DMS153 treated with DMSO at 0.1 percent for 48 hours (cell line): Measurements from ENCODE around the gene CACNA1G.

ENCODE experiments used
- DNase-seq: peaks from one replicate; lab custom pipeline; 2025; ENCODE audit not compliant: unreplicated experiment; lab: John Stamatoyannopoulos, UW

The CACNA1G gene

GRCh38 chr17:50533185-50533584, 27.3 kb upstream of the CACNA1G start:
- DNase-seq = no peak

- peak; percentile 28 for DNase-seq
Observed at GRCh38 chr17:50533720-50534148, 26.8 kb upstream of the CACNA1G start.

GRCh38 chr17:50534222-50534978, 26.1 kb upstream of the CACNA1G start:
- DNase-seq = peak; percentile 2

GRCh38 chr17:50534979-50535326, 25.6 kb upstream of the CACNA1G start:
- DNase-seq = no peak

GRCh38 chr17:50535407-50535806, 25.1 kb upstream of the CACNA1G start:
- DNase-seq = no peak

- DNase-seq = no peak
Observed at GRCh38 chr17:50536683-50537646, 23.6 kb upstream of the CACNA1G start.

GRCh38 chr17:50537721-50538548, 22.6 kb upstream of the CACNA1G start:
- no peak for DNase-seq

- DNase-seq = no peak
Observed at GRCh38 chr17:50538549-50539410, 21.7 kb upstream of the CACNA1G start.

GRCh38 chr17:50539762-50540559, 20.6 kb upstream of the CACNA1G start:
- peak; percentile 26 for DNase-seq

- DNase-seq = no peak
Observed at GRCh38 chr17:50540560-50541401, 19.7 kb upstream of the CACNA1G start.

GRCh38 chr17:50541402-50541715, 19.2 kb upstream of the CACNA1G start:
- no peak for DNase-seq

GRCh38 chr17:50541716-50542688, 18.5 kb upstream of the CACNA1G start:
- DNase-seq = peak; percentile 71

GRCh38 chr17:50542795-50543774, 17.4 kb upstream of the CACNA1G start:
- peak; percentile 64 for DNase-seq

GRCh38 chr17:50544516-50544915, 16.0 kb upstream of the CACNA1G start:
- no peak for DNase-seq

- DNase-seq = no peak
Observed at GRCh38 chr17:50545311-50545710, 15.2 kb upstream of the CACNA1G start.

GRCh38 chr17:50546701-50547034, 13.8 kb upstream of the CACNA1G start:
- DNase-seq = no peak
